ENCODE data around the gene SERTAD4. TPM values are rescaled to one million over a fixed set of nuclear protein-coding genes. Genes with fewer than 3 reads are reported as not detected.

SERTAD4 gene
- total RNA-seq, 2 donors from 2014 or later: 1.0 TPM; not detected in 1

DNA sequence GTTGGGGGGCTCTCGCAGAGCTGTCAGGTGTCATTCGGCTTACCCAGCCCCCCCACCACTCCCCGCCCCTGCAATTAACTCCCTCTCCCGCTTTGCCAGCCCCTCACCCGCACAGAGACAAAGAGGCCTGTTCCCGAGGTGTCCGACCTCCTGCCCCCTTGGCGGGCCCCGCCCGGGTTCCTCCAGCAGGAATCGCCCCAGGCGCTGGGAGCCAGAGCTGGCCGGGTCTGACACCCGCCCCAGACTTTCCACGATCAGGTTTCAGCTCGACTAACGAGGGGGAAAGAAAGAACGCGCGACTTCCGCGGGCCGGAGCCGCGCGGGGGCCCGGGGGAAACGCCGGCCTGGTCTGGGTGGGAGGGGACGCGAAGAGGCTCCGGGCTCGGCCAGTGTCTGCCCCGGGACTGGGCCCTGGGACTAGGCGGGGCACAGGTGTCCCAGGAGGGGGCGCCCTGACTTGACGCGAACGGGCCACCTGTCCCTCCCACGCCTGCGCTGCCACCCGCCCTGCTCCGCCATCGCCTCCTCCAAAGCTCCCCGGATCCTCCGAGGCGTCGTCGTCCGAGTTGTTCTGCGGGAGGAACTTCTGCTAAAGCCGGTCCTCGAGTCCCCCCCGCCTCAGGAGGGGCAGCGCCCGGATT is 59.8 kb downstream of the SERTAD4 start:
- Histone ChIP-seq H3K4me1 (peaks cover 19% of the 10 kb centered on the region), H3K27ac (peak overlapping the region; percentile 46 to 80 (median 68))
- intact Hi-C loops (cut with DNase I): no loop called here

DNA sequence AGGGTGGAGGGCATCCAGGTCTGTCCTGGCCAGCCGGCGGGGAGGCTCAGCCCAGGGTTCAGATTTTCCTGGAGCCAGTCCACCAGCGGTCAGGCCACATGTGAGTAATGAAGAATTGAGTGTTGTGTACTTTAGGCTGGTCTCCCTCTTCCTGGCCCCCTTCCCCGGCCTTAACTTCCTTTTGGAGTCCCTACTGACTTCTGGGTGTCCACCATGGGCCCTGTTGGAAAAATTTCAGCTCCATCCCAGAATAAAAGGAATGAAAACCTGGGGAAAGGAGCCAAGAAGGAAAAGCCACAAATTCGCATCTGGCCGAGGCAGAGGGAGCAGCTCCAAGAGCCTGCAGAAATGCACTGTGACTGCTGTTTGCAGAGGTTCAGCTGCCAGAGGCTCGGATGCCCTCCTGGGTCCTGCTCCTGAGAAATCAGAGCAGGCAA is 60.6 kb downstream of the SERTAD4 start:
- H3K4me3 ChIP-seq: no peak overlapping the region
- DNase-seq (peak; percentile 14 to 45 (median 32)), ATAC-seq (peak; percentile 33)
- 43 to 44% methylated on average over 7 of the region's 7 CpGs for WGBS, 2 donors
- peaks cover 19% of the 10 kb centered on the region for H3K4me1 ChIP-seq
- H3K27ac ChIP-seq: peak overlapping the region; percentile 46 to 80 (median 68)
- no peaks in the 10 kb centered on the region for H3K27me3 ChIP-seq
- H3K36me3 ChIP-seq (replicated peaks in 1 of 2; ENCODE audit: insufficient read depth in 1 of 2, low read depth in 2 of 2): no peaks in the 10 kb centered on the region
- no peak for TF ChIP-seq POLR2A (IDR thresholded peaks at IDR 0.05)
- TF ChIP-seq, protein P1, sequence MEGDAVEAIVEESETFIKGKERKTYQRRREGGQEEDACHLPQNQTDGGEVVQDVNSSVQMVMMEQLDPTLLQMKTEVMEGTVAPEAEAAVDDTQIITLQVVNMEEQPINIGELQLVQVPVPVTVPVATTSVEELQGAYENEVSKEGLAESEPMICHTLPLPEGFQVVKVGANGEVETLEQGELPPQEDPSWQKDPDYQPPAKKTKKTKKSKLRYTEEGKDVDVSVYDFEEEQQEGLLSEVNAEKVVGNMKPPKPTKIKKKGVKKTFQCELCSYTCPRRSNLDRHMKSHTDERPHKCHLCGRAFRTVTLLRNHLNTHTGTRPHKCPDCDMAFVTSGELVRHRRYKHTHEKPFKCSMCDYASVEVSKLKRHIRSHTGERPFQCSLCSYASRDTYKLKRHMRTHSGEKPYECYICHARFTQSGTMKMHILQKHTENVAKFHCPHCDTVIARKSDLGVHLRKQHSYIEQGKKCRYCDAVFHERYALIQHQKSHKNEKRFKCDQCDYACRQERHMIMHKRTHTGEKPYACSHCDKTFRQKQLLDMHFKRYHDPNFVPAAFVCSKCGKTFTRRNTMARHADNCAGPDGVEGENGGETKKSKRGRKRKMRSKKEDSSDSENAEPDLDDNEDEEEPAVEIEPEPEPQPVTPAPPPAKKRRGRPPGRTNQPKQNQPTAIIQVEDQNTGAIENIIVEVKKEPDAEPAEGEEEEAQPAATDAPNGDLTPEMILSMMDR (IDR thresholded peaks at IDR 0.05): no peak
- intact Hi-C loops (cut with DNase I): no loop called here
- no peaks in the 10 kb centered on the region for H3K9me3 ChIP-seq

More for the DNA sequence above, 59.8 kb downstream of the SERTAD4 start:
- Histone ChIP-seq H3K27me3 (no peaks in the 10 kb centered on the region), H3K36me3 (replicated peaks in 1 of 2; ENCODE audit: insufficient read depth in 1 of 2, low read depth in 2 of 2) (no peaks in the 10 kb centered on the region), H3K4me3 (peak overlapping the region; percentile 31 to 54), H3K9me3 (no peaks in the 10 kb centered on the region)
- DNase-seq (peak; percentile 75 to 87 (median 84)), ATAC-seq (peak; percentile 92)
- 1% methylated on average over 18 to 42 of the region's 56 CpGs for WGBS, 2 donors
- TF ChIP-seq, protein P1 (IDR thresholded peaks at IDR 0.05): peak; percentile 23 to 65 (median 50)
- peak; percentile 43 to 68 (median 64) for TF ChIP-seq POLR2A (IDR thresholded peaks at IDR 0.05)

DNA sequence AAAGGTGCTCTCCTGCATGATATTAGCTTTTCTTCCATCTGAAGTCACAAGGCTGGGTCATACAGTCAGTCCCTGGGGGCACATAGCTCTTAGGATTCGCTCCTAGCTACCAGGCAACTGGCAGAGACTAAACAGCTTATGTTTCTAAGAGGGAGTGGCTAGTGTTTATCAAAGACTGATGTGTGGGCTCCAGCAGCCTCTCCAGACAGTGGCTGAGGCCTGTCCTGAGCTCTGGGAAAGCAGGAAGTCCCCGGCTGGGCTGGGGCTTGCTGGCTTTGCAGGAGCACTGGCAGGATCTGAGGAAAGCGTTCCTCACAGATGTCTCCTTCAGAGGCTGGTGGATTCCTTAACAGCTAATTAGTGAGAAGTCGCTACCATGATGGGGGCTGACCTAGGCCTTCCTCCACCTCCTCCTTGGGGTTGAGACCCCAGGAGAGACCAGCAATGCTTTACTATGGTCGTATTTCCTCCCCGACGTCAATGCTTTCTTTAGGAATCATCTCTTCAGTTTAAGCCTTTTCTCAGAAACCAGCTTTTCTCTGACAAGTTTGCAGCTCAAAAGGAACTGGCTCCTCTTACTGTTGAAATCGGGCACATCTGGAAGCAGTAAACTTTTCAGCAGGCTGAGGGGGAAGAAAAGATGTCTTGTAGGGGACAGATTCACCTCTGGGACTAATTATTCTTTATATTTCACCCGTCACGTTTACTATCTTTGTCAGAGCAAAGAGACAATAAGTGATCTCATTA is 62.6 kb downstream of the SERTAD4 start:
- intact Hi-C loops (cut with DNase I): no loop called here

More for the DNA sequence above, 62.6 kb downstream of the SERTAD4 start:
- TF ChIP-seq, protein P1 (IDR thresholded peaks at IDR 0.05): no peak
- TF ChIP-seq POLR2A (IDR thresholded peaks at IDR 0.05): no peak
- Histone ChIP-seq H3K4me1 (peaks cover 19% of the 10 kb centered on the region), H3K27ac (no peak overlapping the region), H3K36me3 (replicated peaks in 1 of 2; ENCODE audit: insufficient read depth in 1 of 2, low read depth in 2 of 2) (no peaks in the 10 kb centered on the region), H3K27me3 (no peaks in the 10 kb centered on the region), H3K4me3 (no peak overlapping the region), H3K9me3 (no peaks in the 10 kb centered on the region)
- ATAC-seq (no peak), DNase-seq (peak in 3 of 4 donors; percentile 27 to 31 (median 29))
- WGBS, 2 donors: 66 to 73% methylated on average over 10 of the region's 10 CpGs

Other genes starting within 250 kb of the SERTAD4 start
- gene HHAT, start 96.1 kb downstream of the SERTAD4 start, total RNA-seq: 10 to 100 TPM in 1 of 2 donors, 1 to 10 TPM in 1; 4.4 to 19.4 TPM